A549 treated with AZD2906 at 1 μM for 4 hours (cell line): Measurements from ENCODE around the gene STOX1. TPM values are rescaled to one million over a fixed set of nuclear protein-coding genes. Genes with fewer than 3 reads are reported as not detected.

Source experiments
- total RNA-seq: library from RNA; stranded (reverse); fragments of 200-300 nt; extraction: Qiagen RNA extraction; gene quantifications from 5 replicates; pipeline ENCODE4 v1.2.3, GENCODE V29; 2022

The STOX1 gene, protein sequence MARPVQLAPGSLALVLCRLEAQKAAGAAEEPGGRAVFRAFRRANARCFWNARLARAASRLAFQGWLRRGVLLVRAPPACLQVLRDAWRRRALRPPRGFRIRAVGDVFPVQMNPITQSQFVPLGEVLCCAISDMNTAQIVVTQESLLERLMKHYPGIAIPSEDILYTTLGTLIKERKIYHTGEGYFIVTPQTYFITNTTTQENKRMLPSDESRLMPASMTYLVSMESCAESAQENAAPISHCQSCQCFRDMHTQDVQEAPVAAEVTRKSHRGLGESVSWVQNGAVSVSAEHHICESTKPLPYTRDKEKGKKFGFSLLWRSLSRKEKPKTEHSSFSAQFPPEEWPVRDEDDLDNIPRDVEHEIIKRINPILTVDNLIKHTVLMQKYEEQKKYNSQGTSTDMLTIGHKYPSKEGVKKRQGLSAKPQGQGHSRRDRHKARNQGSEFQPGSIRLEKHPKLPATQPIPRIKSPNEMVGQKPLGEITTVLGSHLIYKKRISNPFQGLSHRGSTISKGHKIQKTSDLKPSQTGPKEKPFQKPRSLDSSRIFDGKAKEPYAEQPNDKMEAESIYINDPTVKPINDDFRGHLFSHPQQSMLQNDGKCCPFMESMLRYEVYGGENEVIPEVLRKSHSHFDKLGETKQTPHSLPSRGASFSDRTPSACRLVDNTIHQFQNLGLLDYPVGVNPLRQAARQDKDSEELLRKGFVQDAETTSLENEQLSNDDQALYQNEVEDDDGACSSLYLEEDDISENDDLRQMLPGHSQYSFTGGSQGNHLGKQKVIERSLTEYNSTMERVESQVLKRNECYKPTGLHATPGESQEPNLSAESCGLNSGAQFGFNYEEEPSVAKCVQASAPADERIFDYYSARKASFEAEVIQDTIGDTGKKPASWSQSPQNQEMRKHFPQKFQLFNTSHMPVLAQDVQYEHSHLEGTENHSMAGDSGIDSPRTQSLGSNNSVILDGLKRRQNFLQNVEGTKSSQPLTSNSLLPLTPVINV
- total RNA-seq = 0.56 to 0.83 TPM (median 0.61 TPM) in 5 replicates

DNA sequence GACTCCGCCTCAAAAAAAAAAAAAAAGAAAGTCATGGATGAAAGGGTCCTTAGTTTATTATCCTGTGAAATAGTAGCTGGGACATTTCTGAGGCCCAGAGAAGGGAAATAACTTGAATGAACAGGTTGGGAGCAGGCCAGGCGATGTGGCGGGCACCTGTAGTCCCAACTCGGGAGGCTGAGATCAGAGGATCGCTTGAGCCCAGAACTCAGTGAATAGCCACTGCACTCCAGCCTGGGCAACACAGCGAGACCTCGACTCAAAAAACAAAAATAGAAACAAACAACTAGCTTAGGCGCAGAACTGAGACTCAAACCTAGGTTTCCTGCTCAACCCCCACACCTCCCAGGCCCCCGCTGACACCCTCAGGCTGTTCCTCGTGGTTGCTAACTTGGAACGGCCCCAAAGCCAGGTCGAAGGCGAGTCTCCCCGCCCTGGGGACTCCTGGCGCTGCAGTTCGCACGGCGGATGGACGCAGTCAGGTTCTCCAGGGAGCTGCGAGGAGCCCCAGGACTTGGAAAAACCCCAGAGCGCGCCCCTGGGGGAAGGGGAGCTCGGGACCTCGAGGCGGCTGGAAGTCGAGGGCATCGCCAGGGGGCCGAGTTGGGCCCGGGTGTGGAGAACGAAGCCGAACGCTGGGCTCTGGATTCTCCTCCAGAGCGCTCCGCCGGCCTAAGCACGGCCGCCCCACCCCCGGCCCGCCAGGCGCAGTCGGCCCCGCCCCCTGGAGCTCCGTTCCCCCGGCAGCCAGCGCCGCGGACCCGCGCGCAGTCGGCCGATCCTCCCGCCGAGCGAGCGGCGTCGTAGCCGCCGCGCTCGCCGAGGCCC is at the start of gene STOX1:
Gene STOX1 (plus strand): TSS at position 768 of the 828 bp plus-strand sequence. CDS start 93 bp downstream, outside the sequence.

DNA sequence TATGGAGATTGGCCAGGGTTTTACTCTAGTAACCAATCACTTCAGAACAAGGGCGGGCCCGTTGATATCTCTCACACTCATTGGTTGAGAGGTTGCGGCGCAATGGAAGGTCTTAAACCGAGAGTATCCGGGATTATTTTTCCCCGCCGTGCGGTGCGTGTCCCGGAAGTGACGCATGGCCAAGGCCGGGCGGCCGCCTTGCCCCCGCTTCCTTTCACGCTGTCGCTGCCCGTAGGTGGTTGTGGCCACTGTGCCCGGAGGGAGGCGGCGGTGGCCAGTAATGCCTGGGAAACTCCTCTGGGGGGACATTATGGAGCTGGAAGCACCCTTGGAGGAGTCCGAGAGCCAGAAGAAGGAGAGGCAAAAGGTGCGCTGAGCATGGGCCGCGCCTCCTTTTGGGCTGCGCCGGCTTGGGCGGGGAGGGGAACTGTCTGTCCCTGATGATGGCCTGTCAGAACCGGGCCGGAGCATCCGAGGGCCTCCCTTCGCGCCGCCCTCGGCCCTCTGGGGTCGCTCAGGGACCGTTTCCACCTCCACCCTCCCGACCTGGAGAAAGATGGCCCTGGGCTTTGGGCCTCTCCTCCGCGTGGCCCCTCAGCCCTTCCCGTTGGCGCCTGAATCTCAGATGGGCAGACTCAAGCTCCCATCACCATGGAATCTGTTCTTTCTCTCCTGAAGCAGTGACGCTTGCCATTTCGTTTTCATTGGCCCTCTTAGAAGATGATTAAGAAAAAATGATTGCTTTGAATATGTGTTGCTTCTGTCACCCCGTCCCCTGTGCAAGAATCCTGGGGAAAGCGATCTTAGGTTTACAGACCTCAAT is 74.0 kb downstream of the STOX1 start, which contains the start of gene DDX50:
Gene DDX50 (plus strand): TSS at position 211 of the 823 bp plus-strand sequence. CDS start 70 bp downstream, at position 281.

Other genes starting within 250 kb of the STOX1 start
- gene CCAR1, start 106.3 kb upstream of the STOX1 start, total RNA-seq = 52.3 to 76.9 TPM (median 58.0 TPM) in 5 replicates
- gene DDX50, start 73.8 kb downstream of the STOX1 start, total RNA-seq = 29.6 to 41.8 TPM (median 33.1 TPM) in 5 replicates
- gene DDX21, start 128.6 kb downstream of the STOX1 start, total RNA-seq = 108 to 166 TPM (median 121 TPM) in 5 replicates
- 41.4 to 48.2 TPM (median 46.1 TPM) in 5 replicates for gene KIFBP, start 161.3 kb downstream of the STOX1 start, total RNA-seq